Activated CD4-positive, alpha-beta T cell treated with anti-CD3 and anti-CD28 coated beads, Interleukin-2, Interleukin-6, amounts not matched to agents 100 ng/mL and 50 ng/mL, durations not matched to agents 16 hours and 8 hours (primary cell): ENCODE results near the gene NEGR1.
A peak's percentile ranks its signal among the peaks of the same experiment; 100 is the strongest.

Source experiments
- DNase-seq: peaks from one replicate; pipeline ENCODE4 v3.0.0-alpha.2; 2020

NEGR1 gene

DNA sequence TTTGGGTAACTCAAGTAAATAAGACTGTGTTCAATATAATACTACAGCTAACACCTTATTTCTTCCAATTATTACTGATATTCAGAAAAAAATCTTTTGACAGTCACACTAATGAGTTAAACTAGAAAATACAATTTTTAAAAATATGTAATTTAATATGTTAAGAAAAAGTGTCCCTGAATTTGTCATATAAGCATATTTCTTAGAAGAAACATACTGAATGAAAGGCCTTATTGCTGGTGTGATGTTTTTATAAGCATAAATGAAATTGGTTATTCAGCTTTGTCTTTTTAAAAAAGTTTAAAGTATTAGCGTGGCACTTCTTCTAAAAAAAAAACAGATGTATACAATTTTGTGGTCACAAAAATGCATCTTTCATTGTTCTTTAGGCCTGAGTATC is 267.3 kb downstream of the NEGR1 start:
- DNase-seq = no peak

DNA sequence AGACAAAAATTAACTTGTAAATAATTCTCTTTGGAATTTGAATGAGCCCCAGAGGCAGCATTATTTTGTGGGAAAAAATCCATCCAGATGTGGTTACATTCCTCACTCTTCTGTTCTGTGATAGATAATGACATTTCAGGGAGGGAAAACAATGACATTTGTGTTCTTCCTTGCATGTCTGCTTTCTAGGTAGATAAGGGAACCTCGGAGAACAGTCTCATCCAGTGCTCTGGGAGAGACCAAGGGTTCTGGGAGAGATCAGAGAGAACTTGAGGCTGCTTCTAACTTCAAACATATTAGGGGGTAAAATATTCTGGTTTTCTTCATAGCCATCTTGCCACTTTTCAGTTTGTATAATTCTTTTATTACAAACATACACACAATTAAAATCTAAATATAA is 269.2 kb downstream of the NEGR1 start:
- DNase-seq = no peak

DNA sequence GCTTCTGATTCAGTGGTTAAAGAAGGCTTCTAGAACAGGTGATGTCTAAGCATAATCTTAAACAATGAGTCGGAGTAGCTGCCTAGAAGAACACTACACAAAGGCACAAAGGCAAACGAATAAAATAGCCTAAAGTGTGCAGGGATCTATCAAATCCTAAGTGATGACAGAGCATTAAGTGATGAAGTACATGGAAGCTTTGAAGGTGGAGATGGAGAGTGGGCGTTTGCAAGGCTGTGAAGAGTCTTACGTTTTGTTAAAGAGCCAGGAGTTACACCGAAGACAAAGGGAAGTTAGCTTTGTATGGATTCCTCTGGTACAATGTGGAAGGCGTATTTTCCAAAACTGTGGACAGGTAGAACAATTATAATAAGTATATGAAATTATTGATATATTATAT is 270.6 kb downstream of the NEGR1 start:
- DNase-seq = no peak

DNA sequence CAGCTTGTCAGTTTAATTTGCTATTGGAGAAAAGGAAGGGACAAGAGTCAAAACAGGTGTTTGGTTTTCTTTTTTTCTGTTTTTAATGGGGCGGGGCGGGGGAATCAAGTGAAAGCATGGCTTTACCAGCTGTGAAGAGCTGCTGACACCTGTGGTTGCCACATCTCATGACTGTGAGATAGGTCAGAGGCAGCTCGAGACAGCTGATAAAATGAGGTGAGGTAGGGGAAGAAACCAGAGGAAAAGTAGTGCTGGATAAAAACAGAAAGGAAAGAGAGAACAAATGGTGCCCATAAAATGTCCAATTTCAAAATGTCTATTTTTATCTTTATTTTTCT is 272.3 kb downstream of the NEGR1 start:
- no peak for DNase-seq

DNA sequence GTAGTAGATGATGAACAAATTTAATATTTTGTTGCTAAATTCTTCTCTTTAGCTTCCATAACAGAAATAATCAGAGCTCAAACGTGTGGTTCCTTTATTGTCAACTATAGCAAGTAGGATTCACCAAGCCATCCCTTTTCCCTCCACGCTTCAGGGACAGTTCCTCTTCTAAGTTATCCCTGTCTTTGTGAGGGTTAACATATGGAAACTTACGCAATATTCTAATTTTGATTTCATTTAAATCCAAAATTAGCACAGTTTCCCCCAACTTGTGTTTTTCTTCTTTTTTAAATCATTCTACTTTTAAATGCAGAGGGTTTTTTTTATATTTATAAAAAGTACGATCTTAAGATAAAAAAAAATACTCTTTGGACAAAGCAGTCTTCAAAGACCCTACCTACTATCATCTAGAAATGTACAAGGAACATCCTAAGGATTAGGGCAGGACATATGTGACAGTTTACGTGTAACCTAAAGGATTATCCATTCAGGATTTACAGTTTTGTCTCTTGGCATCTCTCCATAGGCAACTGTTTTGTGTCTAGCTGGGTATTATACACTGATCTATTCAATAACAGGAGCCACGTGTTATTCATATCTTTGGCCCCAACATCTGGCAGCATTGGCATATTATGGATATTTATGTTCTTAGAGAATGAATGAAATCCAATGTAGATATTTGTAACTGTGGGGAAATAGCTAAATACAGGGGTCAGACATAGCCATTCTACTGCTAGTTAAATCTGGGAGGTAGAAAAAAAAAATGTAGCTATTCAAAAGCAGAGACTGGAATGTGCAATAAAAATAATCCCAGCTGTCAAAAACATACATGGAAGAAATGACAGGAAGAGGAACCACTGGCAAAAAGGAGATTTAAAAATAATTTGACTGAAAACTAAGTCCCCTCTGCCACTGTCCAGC is 272.9 kb downstream of the NEGR1 start:
- no peak for DNase-seq

DNA sequence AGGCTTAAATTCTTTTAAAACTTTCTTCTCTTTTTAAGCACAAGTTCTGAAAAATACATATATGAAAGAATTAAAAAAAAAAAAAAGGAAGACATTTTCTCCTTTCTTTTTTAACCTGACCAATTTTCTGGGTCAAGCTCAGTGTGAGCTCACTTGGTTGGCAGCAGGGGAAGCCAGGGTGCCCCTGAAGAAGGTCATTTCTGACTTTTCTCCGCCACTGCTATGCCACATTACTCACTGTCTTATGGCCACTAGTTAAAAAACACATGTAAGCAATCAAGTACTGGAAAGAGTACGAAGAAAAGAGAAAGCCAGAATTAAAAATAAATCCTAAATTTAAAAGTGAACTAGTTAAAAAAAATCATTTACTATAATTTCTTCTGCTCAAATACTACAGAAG is 275.0 kb downstream of the NEGR1 start:
- no peak for DNase-seq

DNA sequence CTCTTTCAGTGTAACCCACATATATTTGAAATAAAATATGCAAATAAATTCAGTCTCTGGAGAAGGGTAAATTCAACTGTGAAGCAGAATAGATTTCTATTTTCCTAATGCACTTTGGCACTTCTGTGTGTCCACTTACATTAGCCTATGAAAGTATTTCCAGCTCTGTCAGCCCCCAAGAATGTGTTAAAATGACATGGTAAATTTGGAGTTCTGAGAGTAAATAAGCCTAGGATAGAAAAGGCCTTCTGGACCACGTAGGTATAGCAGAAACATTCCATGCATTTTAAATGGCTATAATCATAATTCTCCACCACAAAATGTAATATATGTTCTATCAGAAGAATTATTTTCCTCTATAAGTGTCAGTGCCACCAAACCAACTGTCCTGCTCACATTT is 276.2 kb downstream of the NEGR1 start:
- DNase-seq = no peak

DNA sequence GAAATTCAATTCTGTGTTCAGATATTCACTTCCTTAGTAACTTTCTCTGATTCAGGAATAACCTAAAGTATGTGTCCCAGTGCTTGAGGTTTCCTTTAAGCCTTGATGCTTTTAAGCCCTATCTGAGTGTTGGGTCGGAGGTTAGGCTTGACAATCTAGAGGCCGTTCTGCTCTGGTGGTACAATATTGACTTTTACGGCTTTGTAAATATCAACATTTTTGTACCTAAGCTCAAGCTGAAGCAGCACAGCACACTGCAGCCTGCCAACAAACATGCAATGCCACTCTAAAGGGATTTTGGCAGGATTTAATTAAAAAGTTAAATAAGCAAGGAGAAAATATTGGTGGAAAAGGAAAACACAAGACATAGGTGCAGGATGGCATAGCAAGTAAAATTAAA is 279.2 kb downstream of the NEGR1 start:
- DNase-seq = no peak

DNA sequence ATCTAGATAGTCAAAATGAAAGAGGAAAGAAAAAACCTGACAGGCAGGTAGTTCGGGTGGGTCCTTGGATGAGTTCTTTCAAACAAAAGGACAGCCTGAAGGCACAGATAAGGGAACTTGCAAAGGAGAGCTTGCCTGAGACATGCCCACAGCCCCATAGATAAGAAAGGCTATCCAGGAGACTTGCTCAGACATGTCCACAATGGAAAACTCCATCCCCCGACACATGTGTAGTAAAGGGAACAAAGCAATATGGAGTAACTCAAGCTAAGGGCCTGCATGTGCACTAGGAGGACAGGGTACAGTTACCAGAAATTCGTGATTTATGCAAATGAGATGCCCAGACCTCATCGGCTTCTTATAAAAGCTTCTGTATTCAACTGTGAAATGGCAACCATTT is 281.5 kb downstream of the NEGR1 start:
- no peak for DNase-seq

DNA sequence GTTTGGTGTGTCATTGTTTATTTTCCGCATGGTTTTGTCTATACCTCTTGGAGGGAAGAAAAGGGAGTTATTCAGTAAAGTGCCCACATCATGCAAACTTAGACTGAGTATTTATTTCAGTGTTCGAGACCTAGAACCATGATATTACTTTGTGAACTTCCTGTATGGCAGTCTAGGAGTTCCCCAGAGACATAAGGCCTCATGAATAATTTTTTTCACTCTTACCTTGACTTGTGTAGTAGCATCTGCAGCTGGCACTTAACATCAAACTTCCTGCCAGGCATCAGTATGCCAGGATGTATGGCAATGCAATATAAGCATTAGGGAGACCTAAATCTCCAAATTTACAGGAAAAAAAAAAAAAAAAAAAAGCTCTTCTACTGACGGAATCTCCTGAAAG is 287.7 kb downstream of the NEGR1 start:
- DNase-seq = no peak

DNA sequence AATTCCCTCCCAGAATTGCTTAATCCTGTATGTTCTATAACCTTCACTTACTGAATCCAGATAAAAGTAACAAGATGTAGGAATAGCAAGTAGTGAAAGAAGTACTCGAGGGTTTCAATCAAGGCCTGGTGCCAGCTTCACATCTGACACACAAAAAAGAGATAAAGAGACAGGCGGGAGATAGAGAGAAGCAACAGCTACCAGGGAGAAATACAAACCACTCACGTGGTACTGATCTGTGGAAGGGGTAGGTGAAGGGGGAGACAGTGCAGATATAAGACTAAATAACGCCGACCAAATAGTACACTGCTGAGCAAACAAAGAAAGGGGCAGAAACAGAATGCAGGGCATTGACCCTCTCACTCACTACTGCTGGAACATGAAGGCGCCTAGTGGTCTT is 295.2 kb downstream of the NEGR1 start:
- no peak for DNase-seq

DNA sequence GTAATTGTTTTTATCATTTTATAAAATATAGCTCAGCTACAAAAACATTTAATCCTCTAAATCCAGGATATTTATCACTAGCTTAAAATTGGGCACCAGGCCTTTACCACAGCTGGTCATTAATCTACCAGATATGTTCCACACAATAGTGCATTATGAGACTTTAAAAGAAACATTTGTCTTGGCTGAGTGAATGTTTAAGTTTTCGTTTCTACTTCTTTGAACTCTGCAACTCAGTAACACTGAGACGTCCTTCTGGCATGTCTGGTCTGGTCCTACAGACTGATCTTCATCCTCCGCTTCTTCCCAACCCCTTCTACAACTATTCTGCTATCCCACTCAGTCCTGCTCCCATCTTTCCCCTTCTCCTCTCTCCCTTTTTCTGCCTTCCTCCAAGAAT is 296.2 kb downstream of the NEGR1 start:
- no peak for DNase-seq

DNA sequence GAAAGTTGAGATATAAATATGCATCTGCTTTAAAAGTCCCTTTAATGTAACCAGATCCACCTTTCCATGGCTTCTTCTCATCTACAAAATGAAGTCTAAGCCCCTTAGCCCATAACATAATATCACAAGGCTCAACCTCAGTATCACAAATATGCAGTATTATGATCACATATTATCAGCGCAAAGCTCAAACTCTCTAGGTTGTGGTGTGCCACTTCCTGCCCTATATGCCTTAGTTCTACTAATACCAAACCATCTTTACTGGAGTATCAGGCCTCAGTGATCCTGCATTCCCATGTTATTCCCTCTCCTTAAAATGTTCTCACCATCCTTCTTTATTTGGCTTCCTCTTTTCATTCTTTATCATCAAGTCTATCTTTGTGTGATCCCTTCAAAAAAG is 301.8 kb downstream of the NEGR1 start:
- no peak for DNase-seq

DNA sequence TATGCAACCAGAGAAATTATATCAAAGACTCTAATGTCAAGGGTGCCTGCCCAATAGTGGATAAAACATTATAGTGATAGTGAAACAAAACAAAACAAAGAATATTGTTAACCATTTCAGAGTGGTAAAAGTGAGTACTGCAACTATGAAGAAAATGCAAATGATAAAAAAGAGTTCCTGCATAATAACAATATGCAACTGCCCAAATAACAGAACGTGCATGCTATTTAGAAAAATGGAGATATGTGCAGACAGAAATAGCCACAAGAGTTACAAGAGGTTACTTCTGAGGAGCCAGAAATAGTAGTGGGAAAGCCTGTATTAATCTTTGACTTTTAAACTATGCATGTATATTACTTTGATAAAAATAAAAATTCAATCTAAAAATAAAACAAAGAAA is 302.5 kb downstream of the NEGR1 start:
- DNase-seq = no peak

DNA sequence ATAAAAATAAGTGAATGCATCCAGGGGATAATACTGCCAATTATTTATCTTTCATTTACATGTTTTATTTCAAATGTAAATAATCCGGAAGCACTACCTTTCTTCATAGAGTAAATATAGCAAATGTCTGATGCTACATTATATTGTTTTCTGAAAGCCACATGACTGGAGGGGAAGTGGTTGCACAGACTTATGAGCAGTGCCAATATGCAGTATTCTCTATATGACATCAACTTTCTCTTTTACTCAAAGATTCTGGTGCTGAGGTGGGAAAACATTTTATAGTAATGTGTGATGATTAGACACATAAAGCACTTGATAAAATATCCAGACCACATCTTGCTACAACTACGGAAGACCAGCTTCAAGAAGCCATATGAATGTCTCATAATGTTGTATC is 314.7 kb downstream of the NEGR1 start:
- peak; percentile 10 for DNase-seq

DNA sequence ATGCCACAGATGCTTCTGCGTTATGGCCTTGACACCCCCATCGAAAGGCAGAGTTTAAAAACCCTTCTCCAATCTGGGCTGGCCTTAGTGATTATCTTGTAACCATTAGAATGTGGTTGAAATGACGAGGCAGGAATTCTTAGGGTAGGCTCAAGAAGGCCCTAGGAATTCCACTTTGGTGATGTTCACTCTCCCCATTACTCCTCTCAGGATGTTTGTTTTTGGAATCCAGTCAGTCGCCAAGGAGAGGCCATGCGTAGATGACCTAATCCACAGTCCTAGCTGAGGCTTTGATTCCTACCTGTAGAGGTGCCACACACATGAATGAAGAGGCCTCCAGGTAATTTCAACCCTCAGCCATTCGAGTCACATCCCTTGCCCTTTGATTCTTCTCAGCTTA is 318.2 kb downstream of the NEGR1 start:
- DNase-seq = no peak

DNA sequence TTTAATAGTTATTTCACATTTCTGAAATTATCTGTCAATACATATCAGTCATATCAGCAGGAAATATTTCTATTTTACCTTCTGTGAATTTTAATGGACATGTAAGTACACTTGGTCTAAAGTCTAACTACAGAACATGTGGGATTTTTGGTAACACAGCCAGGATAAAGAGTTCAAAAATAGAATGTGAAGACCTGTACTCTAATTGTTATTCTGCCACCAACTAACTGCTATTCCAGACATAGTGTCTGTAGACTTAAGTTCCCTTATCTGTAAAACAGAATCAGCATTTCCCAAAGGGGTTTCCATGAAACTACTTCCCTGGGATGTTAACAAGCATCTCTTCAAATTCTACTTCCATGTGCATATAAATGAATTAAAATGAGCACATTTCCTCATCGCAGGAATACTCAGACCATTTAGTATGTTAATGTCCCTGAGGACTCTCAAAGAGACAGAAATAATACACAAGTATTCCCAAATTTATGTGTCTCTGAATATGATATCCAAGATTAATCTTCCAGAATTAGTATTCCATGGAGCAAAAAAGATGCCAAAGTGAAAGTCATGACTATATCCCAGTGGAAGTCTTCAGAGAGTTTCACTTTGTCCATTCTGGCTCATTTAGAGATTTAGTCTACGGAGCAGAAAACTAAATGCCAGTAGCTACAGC is 325.6 kb downstream of the NEGR1 start:
- no peak for DNase-seq

DNA sequence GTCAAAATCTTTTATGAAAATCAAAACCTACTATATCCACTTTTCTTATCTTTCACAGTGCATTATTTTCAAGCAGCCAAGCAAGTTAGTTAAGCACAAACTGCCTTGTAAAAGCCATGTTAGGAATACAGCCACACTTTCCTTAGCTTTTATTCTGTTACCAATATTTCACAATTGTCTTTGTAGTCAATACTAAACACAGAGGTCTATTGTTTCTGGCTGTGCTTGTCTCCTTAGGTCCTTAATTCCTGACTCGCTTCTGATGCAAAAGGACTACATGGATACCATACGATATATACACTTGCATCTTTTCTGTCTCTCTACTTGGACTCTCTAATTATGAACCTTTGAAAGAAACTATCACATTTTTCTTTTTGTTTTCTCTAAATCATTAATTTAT is 331.8 kb downstream of the NEGR1 start:
- DNase-seq = no peak

DNA sequence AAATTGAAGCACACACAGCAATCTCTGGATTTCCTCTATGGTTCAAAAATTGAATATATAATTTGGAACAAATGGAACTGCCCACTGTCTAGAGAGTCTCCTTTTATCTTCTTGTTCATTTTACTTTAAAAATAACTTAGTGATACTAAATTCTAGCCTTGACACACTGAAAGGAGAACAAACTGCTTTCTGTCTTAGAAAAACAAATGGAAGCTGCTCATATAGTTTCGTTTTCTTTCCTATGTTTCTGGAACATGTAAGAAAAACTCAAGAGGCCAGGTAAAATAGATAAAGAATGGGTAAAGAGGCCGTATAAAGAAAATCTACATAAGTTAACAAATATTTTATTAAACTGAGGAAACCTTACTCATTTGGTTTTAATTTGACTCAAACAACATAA is 332.7 kb downstream of the NEGR1 start:
- DNase-seq = no peak

DNA sequence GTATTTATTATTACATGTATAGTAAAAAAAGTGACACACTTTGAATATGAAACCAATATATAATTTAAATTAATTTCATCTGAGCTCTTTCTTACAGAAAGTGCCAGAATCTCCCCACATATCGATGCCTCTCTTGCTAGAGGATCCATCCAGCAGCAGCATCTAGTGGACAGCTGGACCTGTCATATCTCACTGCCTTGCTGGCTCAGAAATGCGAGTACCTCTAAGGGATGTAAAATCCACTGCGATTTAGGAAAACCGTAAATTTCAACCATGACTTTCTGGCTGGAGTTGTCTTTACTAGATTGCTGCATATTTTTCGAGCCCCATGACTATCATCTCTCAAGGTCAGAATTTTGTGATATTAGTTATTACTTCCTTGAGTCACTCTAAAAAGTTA is 333.8 kb downstream of the NEGR1 start:
- DNase-seq = no peak

DNA sequence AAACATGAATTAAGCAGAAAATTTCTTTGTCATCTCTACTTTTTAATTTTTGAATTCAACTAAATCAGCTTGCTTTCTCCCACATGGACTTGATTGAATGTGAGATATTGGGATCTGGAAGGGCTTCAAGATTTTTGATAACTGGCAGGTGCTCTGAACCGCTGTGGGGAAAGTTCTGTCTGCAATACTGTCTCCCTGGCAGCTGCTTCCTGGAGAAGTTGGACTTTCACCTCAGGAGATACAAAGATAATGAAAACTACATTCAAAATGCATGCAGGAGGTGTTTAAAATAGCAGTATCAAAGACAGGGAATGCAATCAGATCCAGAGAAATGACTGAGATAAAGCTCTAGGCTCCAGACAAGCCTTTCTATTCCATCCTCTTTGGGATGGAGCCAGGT is 338.3 kb downstream of the NEGR1 start:
- DNase-seq = no peak

DNA sequence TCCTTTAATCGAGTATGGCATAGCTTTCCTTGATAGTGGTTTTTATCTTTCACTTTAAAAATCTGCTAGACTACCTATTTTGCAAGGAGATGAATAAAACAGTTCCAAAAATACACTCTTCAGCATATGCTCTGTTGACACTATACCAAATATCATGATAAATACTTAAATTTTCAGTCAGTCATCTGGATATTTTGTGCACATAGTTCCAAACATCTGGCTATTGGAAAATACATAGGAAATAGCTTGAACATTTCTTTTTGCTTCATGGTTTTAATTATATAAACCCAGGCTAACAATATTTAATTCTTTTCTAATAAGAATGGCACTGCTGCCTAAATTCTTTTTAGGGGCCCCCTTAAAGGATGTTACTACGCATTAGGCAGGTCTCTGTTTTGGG is 342.1 kb downstream of the NEGR1 start:
- no peak for DNase-seq

DNA sequence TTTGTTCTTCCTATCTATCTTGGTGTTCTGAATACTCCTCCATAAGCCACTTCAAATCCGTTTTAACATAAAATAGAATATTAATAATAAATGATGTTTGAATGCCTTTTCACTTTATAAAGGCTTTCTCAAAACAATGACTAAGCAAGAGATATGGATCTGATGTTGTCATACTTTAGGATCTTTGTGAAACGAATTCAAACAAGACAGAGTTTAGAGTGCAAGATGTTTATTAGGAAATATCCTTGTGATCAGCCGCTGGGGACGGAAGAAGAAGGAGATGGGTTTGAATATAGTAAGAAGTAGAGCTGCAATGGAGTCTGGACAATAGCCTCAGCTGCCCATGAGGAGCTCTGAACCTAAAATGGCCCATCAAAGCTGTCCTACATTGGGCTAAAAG is 351.8 kb downstream of the NEGR1 start:
- no peak for DNase-seq

DNA sequence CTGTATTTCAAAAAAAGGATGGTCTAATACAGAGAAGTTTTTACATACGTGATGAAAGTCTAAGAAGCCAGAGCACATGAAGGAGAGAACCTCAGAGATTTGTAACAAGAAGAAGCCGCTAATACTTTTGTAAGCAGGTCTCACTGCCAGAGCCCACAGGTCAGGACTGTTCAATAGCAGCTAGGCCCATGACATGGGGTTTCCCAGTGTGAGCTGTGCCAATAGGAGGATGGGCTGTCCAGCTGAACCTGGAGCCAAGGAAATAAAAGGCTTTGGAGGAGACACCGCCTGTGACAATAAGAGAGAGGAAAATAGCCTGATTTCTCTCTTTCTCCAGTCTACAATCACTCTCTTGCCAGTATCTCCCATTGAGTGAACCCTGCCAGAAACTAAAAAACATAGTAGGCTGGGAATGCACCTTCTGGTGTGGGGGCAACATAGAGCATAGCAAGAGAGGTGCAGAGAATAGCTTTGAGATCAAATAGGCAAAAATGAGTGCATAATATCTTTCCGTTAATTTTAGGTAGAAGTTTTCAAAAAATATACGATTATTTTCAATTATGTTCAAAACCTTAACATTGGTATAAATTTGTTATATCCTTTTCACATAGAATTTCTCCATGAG is 360.3 kb downstream of the NEGR1 start:
- no peak for DNase-seq
